A673 (cell line): ENCODE data around the gene SEMA4D. TPM values are rescaled to one million over a fixed set of nuclear protein-coding genes. Genes with fewer than 3 reads are reported as not detected.

Experiments used
- BruUV-seq: library from RNA; stranded (reverse); fragments of 400-500 nt; replicated peaks from 2 replicates; lab custom pipeline; 2021; lab: Mats Ljungman, UMichigan
- CTCF ChIA-PET: fragments of 300-600 bp; sonication (Branson Sonifier 250); formaldehyde crosslinking; loops from one replicate; lab custom pipeline; 2022; ENCODE audit warnings: antibody characterized with exemption; lab: Charles Lee
- POLR2A ChIA-PET: fragments of 300-600 bp; sonication (Branson Sonifier 250); formaldehyde crosslinking; loops from one replicate; lab custom pipeline; 2022; ENCODE audit warnings: antibody characterized with exemption; ENCODE audit not compliant: low non-redundant PET; lab: Charles Lee
- DNase-seq: peaks from one replicate; pipeline ENCODE4 v3.0.0-alpha.2; 2015; ENCODE audit warnings: low spot score
- H3K27ac ChIP-seq: fragments of 200-600 bp; sonication (generic); 2 replicates; pipeline ENCODE4 v1.5.1; 2016; ENCODE audit warnings: mixed run types, low read depth, mild to moderate bottlenecking, mixed read lengths, antibody characterized with exemption, low read length; ENCODE audit not compliant: poor library complexity, severe bottlenecking
- H3K27me3 ChIP-seq: fragments of 200-600 bp; sonication (generic); replicated peaks from 2 replicates; pipeline ENCODE4 v1.6.1; 2017; ENCODE audit warnings: mixed run types, low read depth, mild to moderate bottlenecking, mixed read lengths, antibody characterized with exemption, low read length; ENCODE audit not compliant: insufficient read depth, poor library complexity
- H3K36me3 ChIP-seq: fragments of 200-600 bp; sonication (generic); 2 replicates; pipeline ENCODE4 v1.6.1; 2016; ENCODE audit warnings: mixed run types, mild to moderate bottlenecking, mixed read lengths, antibody characterized with exemption, low read length; ENCODE audit not compliant: insufficient read depth, poor library complexity, severe bottlenecking
- H3K4me1 ChIP-seq: fragments of 200-600 bp; sonication (generic); 2 replicates; pipeline ENCODE4 v1.6.1; 2017; ENCODE audit warnings: mixed run types, mild to moderate bottlenecking, mixed read lengths, antibody characterized with exemption, low read length; ENCODE audit not compliant: insufficient read depth, poor library complexity, severe bottlenecking
- H3K4me3 ChIP-seq: fragments of 200-600 bp; sonication (generic); 2 replicates; pipeline ENCODE4 v1.5.1; 2016; ENCODE audit warnings: low read depth, mixed run types, mild to moderate bottlenecking, mixed read lengths, low read length; ENCODE audit not compliant: poor library complexity, severe bottlenecking
- H3K9me3 ChIP-seq: fragments of 200-600 bp; sonication (generic); 2 replicates; pipeline ENCODE4 v1.6.1; 2016; ENCODE audit warnings: mixed run types, low read depth, mild to moderate bottlenecking, mixed read lengths, antibody characterized with exemption, low read length; ENCODE audit not compliant: poor library complexity, severe bottlenecking
- CTCF ChIP-seq: fragments of 300-800, 200-600 bp; sonication (generic); conservative IDR thresholded peaks from 2 replicates; pipeline ENCODE4 v1.5.1; 2017; ENCODE audit warnings: low read depth, mild to moderate bottlenecking, antibody characterized with exemption, low read length, moderate library complexity, mixed read lengths
- EZH2 ChIP-seq: fragments of 200-600 bp; sonication (generic); IDR thresholded peaks from 2 replicates; pipeline ENCODE4 v1.6.1; 2017; ENCODE audit warnings: borderline replicate concordance, low read depth, mild to moderate bottlenecking, mixed read lengths, antibody characterized with exemption, low read length; ENCODE audit not compliant: poor library complexity, severe bottlenecking
- intact Hi-C: fragments of 100-400 bp; cut with micrococcal nuclease; formaldehyde crosslinking; loops from one replicate; pipeline ENCODE4 v1.10.0; 2022; ENCODE audit not compliant: unreplicated experiment
- total RNA-seq: library from RNA; stranded (reverse); gene quantifications from 2 replicates; pipeline ENCODE4 v1.2.3, GENCODE V29; 2021

SEMA4D gene
- total RNA-seq, 1 experiment from 2014 or later: 14.2 TPM

- Histone ChIP-seq H3K4me3 (no peak overlapping the region), H3K9me3 (no peaks in the 10 kb centered on the region), H3K27me3 (no peaks in the 10 kb centered on the region), H3K36me3 (no peaks in the 10 kb centered on the region), H3K27ac (no peak overlapping the region), H3K4me1 (no peaks in the 10 kb centered on the region)
- no peak for DNase-seq
- CTCF ChIA-PET: no interaction called here
- TF ChIP-seq EZH2: no peak
- no peak for TF ChIP-seq CTCF
- POLR2A ChIA-PET: no interaction called here
- BruUV-seq: no TSS peak
- intact Hi-C loops: no loop called here
Observed at GRCh38 chr9:89387197-89387849, 110.6 kb downstream of the SEMA4D start.

GRCh38 chr9:89386797-89387196, 111.1 kb downstream of the SEMA4D start:
- no peaks in the 10 kb centered on the region for H3K36me3 ChIP-seq
- CTCF ChIA-PET: no interaction called here
- POLR2A ChIA-PET: no interaction called here
- no peak for DNase-seq
- H3K4me1 ChIP-seq: no peaks in the 10 kb centered on the region
- H3K9me3 ChIP-seq: no peaks in the 10 kb centered on the region
- no peak overlapping the region for H3K4me3 ChIP-seq
- H3K27me3 ChIP-seq: no peaks in the 10 kb centered on the region
- H3K27ac ChIP-seq: no peak overlapping the region
- intact Hi-C loops: no loop called here
- TF ChIP-seq EZH2: no peak
- TF ChIP-seq CTCF: no peak
- no TSS peak for BruUV-seq

GRCh38 chr9:89386206-89386605, 111.7 kb downstream of the SEMA4D start:
- no peak overlapping the region for H3K4me3 ChIP-seq
- TF ChIP-seq EZH2: no peak
- TF ChIP-seq CTCF: no peak
- DNase-seq: no peak
- ChIA-PET CTCF (no interaction called here), POLR2A (no interaction called here)
- intact Hi-C loops: no loop called here
- H3K27ac ChIP-seq: no peak overlapping the region
- no peaks in the 10 kb centered on the region for H3K36me3 ChIP-seq
- no peaks in the 10 kb centered on the region for H3K4me1 ChIP-seq
- H3K9me3 ChIP-seq: no peaks in the 10 kb centered on the region
- no peaks in the 10 kb centered on the region for H3K27me3 ChIP-seq
- no TSS peak for BruUV-seq
